ENCODE data around the gene PTPRN2. TPM values are rescaled to one million over a fixed set of nuclear protein-coding genes. Genes with fewer than 3 reads are reported as not detected.

Gene PTPRN2
- total RNA-seq, 2 experiments from 2014 or later = 0.70 TPM; not detected in 1

DNA sequence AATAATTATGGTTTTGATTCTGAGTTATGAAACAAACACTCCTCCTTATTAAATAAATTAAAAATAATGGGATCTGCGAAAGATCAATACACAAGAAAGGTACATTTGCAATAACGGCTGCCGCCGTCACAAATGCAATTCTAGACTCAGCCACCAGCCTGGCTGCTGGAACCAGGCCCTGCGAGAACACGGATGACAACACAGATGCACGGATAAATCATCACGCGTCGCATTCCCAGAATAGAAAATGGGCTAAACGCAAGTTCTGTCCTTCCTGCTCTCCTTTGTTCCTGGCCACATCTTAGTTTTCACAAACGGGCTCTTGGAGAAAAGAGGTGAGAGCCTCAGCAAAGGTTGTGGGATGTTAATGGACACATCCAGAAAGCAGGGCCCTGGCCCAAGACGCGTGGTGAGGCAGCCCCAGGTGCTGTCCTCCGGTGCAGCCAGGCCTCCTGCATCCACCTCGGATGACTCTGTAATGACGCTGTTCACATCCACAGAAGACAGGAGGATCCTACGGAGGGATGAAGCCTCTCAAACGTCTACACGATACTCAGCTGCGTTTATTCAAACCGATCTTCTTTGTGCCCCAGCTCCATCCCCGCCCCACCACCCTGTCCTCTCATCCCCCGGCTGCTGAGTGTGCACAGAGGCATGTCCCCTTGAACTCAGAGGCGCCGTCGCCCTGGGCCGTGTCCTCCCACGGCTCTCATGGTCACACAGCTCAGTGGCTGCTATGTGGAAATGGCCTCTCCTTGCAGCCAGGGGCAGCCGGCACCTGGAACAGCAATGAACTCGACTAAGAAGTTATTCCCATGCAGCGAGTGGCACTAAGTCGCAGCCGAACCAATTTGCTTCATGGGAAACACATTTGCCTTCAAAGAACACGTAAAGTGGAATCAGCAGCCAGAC lies 197.9 kb downstream of the PTPRN2 start:
- Histone ChIP-seq H3K4me3 (ENCODE audit: low read depth, low read length, poor library complexity, severe bottlenecking) (no peak overlapping the region), H3K36me3 (ENCODE audit: insufficient read depth, low read length) (no peaks in the 10 kb centered on the region), H3K4me1 (ENCODE audit: insufficient read depth, low read length, poor library complexity, severe bottlenecking) (no peaks in the 10 kb centered on the region), H3K9me3 (ENCODE audit: low read length) (no peaks in the 10 kb centered on the region), H2AFZ (ENCODE audit: low read length) (no peak overlapping the region), H3K9me2 (ENCODE audit: insufficient read depth, low read length) (no peaks in the 10 kb centered on the region), H3K4me2 (ENCODE audit: low read length) (no peak overlapping the region), H3K27ac (ENCODE audit: low read depth, low read length, poor library complexity, severe bottlenecking) (no peak overlapping the region), H4K20me1 (ENCODE audit: insufficient read depth, low read length) (no peaks in the 10 kb centered on the region), H3K79me2 (ENCODE audit: insufficient read depth, low read depth, low read length) (no peaks in the 10 kb centered on the region)
- ChIA-PET CTCF (ENCODE audit: unreplicated experiment) (no interaction called here), POLR2A (no interaction called here)
- DNase-seq (ENCODE audit: low spot score) = no peak
- BruUV-seq (replicated peaks) = no TSS peak
- TF ChIP-seq, protein P1, sequence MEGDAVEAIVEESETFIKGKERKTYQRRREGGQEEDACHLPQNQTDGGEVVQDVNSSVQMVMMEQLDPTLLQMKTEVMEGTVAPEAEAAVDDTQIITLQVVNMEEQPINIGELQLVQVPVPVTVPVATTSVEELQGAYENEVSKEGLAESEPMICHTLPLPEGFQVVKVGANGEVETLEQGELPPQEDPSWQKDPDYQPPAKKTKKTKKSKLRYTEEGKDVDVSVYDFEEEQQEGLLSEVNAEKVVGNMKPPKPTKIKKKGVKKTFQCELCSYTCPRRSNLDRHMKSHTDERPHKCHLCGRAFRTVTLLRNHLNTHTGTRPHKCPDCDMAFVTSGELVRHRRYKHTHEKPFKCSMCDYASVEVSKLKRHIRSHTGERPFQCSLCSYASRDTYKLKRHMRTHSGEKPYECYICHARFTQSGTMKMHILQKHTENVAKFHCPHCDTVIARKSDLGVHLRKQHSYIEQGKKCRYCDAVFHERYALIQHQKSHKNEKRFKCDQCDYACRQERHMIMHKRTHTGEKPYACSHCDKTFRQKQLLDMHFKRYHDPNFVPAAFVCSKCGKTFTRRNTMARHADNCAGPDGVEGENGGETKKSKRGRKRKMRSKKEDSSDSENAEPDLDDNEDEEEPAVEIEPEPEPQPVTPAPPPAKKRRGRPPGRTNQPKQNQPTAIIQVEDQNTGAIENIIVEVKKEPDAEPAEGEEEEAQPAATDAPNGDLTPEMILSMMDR (conservative IDR thresholded peaks at IDR 0.05; ENCODE audit: low read length) = no peak
- no peak for TF ChIP-seq EZH2phosphoT487 (IDR thresholded peaks at IDR 0.05; ENCODE audit: borderline replicate concordance, low read depth, low read length)
- intact Hi-C loops (cut with micrococcal nuclease; ENCODE audit: unreplicated experiment) = no loop called here

DNA sequence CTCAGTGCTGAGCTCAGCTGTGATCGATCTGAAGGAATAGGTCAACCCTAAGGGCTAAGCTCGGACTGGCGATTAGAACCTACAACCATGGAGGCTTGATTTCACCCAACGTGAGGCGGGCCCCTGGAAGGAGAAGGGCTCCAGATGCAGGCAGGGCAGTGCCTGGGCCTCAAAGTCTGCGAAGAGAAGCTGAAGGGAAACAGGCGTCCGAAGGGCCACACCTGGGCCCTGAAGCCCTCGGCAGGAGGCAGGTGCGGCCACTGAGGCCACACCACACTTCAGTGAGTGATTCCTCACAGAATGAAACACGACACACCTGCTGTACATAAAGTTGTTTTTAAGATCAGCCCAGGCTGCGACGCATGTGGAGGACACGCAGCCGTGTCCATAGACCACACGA lies 198.7 kb downstream of the PTPRN2 start:
- CTCF ChIA-PET (ENCODE audit: unreplicated experiment) = no interaction called here
- intact Hi-C loops (cut with micrococcal nuclease; ENCODE audit: unreplicated experiment) = no loop called here
- no peak overlapping the region for H3K4me3 ChIP-seq (ENCODE audit: low read depth, low read length, poor library complexity, severe bottlenecking)
- H3K79me2 ChIP-seq (ENCODE audit: insufficient read depth, low read depth, low read length) = no peaks in the 10 kb centered on the region
- DNase-seq (ENCODE audit: low spot score) = no peak
- H3K4me2 ChIP-seq (ENCODE audit: low read length) = no peak overlapping the region
- H3K9me2 ChIP-seq (ENCODE audit: insufficient read depth, low read length) = no peaks in the 10 kb centered on the region
- no peaks in the 10 kb centered on the region for H3K9me3 ChIP-seq (ENCODE audit: low read length)
- no peak overlapping the region for H2AFZ ChIP-seq (ENCODE audit: low read length)
- no peak overlapping the region for H3K27ac ChIP-seq (ENCODE audit: low read depth, low read length, poor library complexity, severe bottlenecking)
- no peaks in the 10 kb centered on the region for H3K4me1 ChIP-seq (ENCODE audit: insufficient read depth, low read length, poor library complexity, severe bottlenecking)
- H3K36me3 ChIP-seq (ENCODE audit: insufficient read depth, low read length) = no peaks in the 10 kb centered on the region
- TF ChIP-seq, protein P1 (conservative IDR thresholded peaks at IDR 0.05; ENCODE audit: low read length) = no peak
- TF ChIP-seq EZH2phosphoT487 (IDR thresholded peaks at IDR 0.05; ENCODE audit: borderline replicate concordance, low read depth, low read length) = no peak
- POLR2A ChIA-PET = no interaction called here
- H4K20me1 ChIP-seq (ENCODE audit: insufficient read depth, low read length) = no peaks in the 10 kb centered on the region
- BruUV-seq (replicated peaks) = no TSS peak

DNA sequence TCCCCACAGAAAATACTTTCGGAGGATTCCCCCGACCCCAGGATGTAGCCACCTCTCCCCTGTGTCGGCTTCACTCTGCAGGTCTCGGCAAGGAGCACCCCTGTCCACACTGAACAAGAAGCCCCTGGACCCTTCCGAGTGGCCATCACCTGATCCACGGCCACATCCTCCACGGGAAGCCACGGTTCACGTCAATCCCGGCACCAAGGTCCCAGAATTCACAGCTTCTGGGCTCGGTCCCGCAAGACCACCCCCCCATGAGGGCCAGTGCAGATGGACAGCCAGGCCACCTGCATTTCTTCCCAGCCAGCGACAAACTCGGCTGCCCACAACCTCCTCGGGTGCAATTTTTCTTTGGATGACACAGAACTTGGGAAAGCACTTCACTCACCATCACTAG lies 199.6 kb downstream of the PTPRN2 start:
- no peaks in the 10 kb centered on the region for H3K36me3 ChIP-seq (ENCODE audit: insufficient read depth, low read length)
- TF ChIP-seq, protein P1 (conservative IDR thresholded peaks at IDR 0.05; ENCODE audit: low read length) = no peak
- no peaks in the 10 kb centered on the region for H3K4me1 ChIP-seq (ENCODE audit: insufficient read depth, low read length, poor library complexity, severe bottlenecking)
- no peak for DNase-seq (ENCODE audit: low spot score)
- BruUV-seq (replicated peaks) = no TSS peak
- H3K9me2 ChIP-seq (ENCODE audit: insufficient read depth, low read length) = no peaks in the 10 kb centered on the region
- no peak overlapping the region for H3K4me3 ChIP-seq (ENCODE audit: low read depth, low read length, poor library complexity, severe bottlenecking)
- H3K79me2 ChIP-seq (ENCODE audit: insufficient read depth, low read depth, low read length) = no peaks in the 10 kb centered on the region
- intact Hi-C loops (cut with micrococcal nuclease; ENCODE audit: unreplicated experiment) = no loop called here
- H2AFZ ChIP-seq (ENCODE audit: low read length) = no peak overlapping the region
- no peak overlapping the region for H3K4me2 ChIP-seq (ENCODE audit: low read length)
- ChIA-PET CTCF (ENCODE audit: unreplicated experiment) (no interaction called here), POLR2A (no interaction called here)
- H3K27ac ChIP-seq (ENCODE audit: low read depth, low read length, poor library complexity, severe bottlenecking) = no peak overlapping the region
- no peaks in the 10 kb centered on the region for H4K20me1 ChIP-seq (ENCODE audit: insufficient read depth, low read length)
- H3K9me3 ChIP-seq (ENCODE audit: low read length) = no peaks in the 10 kb centered on the region

All from OCI-LY7 (cell line).